ENCODE results near the gene PLCL1.
A peak's percentile ranks its signal among the peaks of the same experiment; 100 is the strongest.

The PLCL1 gene

GRCh38 chr2:197877038-197877437, 72.6 kb downstream of the PLCL1 start:
- no peak overlapping the region for H3K4me3 ChIP-seq (replicated peaks in 1 of 2; ENCODE audit: low read depth in 2 of 2, low read length in 2 of 2)
- TF ChIP-seq CTCF (IDR thresholded peaks at IDR 0.05; ENCODE audit: low read depth, low read length): no peak
- no peak for DNase-seq (ENCODE audit: low read depth in 2 of 2)

GRCh38 chr2:197878792-197879191, 74.4 kb downstream of the PLCL1 start:
- TF ChIP-seq CTCF (IDR thresholded peaks at IDR 0.05; ENCODE audit: low read depth, low read length): no peak
- H3K4me3 ChIP-seq (replicated peaks in 1 of 2; ENCODE audit: low read depth in 2 of 2, low read length in 2 of 2): no peak overlapping the region
- DNase-seq (ENCODE audit: low read depth in 2 of 2): peak in 1 of 2 donors; percentile 60

GRCh38 chr2:197879812-197880408, 75.5 kb downstream of the PLCL1 start:
- TF ChIP-seq CTCF (IDR thresholded peaks at IDR 0.05; ENCODE audit: low read depth, low read length): no peak
- H3K4me3 ChIP-seq (replicated peaks in 1 of 2; ENCODE audit: low read depth in 2 of 2, low read length in 2 of 2): no peak overlapping the region
- peak in 1 of 2 donors; percentile 30 for DNase-seq (ENCODE audit: low read depth in 2 of 2)

GRCh38 chr2:197883354-197884032, 79.1 kb downstream of the PLCL1 start:
- no peak overlapping the region for H3K4me3 ChIP-seq (replicated peaks in 1 of 2; ENCODE audit: low read depth in 2 of 2, low read length in 2 of 2)
- DNase-seq (ENCODE audit: low read depth in 2 of 2): peak; percentile 48 to 78
- TF ChIP-seq CTCF (IDR thresholded peaks at IDR 0.05; ENCODE audit: low read depth, low read length): no peak

- no peak for TF ChIP-seq CTCF (IDR thresholded peaks at IDR 0.05; ENCODE audit: low read depth, low read length)
- H3K4me3 ChIP-seq (replicated peaks in 1 of 2; ENCODE audit: low read depth in 2 of 2, low read length in 2 of 2): no peak overlapping the region
- no peak for DNase-seq (ENCODE audit: low read depth in 2 of 2)
Measured at GRCh38 chr2:197884252-197884651, 79.9 kb downstream of the PLCL1 start.

- DNase-seq (ENCODE audit: low read depth in 2 of 2): no peak
- TF ChIP-seq CTCF (IDR thresholded peaks at IDR 0.05; ENCODE audit: low read depth, low read length): no peak
- no peak overlapping the region for H3K4me3 ChIP-seq (replicated peaks in 1 of 2; ENCODE audit: low read depth in 2 of 2, low read length in 2 of 2)
Measured at GRCh38 chr2:197885126-197885525, 80.7 kb downstream of the PLCL1 start.
